Sigmoid colon (tissue), 4 donors: ENCODE results near the gene PPP6R3.

Experiments
- POLR2A ChIP-seq, 2 donors: fragments of 450-650 bp; IDR thresholded peaks; one replicate each; pipeline ENCODE4 v1.6.1; 2016; ENCODE audit warnings: antibody characterized with exemption in 2 of 2, mild to moderate bottlenecking in 2 of 2, moderate library complexity in 2 of 2
- POLR2AphosphoS5 ChIP-seq, 4 donors: sonication (generic); formaldehyde crosslinking; IDR thresholded peaks; one replicate each; pipeline ENCODE4 v1.6.1; 2017; ENCODE audit warnings: antibody characterized with exemption in 4 of 4

GRCh38 chr11:68498903-68499883 is 38.6 kb downstream of the PPP6R3 start:
- TF ChIP-seq POLR2AphosphoS5 (IDR thresholded peaks at IDR 0.05) (no peak), POLR2A (IDR thresholded peaks at IDR 0.05) (no peak)
